WTC11 (cell line): ENCODE data around the gene RFC4. TPM values are rescaled to one million over a fixed set of nuclear protein-coding genes. Genes with fewer than 3 reads are reported as not detected.

Experiments used
- ATAC-seq: fragments of 200-7000 bp; cut with Tn5 transposase; 2 replicates; pipeline ENCODE4 v1.10.0; 2021; ENCODE audit warnings: mild to moderate bottlenecking, moderate library complexity
- CTCF ChIA-PET: fragments of 300-600 bp; sonication (Branson Sonifier 250); formaldehyde crosslinking; loops from one replicate; lab custom pipeline; 2021; ENCODE audit warnings: antibody characterized with exemption; lab: Charles Lee
- POLR2A ChIA-PET: fragments of 350-600 bp; sonication (Branson Sonifier 250); formaldehyde crosslinking; loops from one replicate; lab custom pipeline; 2021; ENCODE audit warnings: antibody characterized with exemption; lab: Charles Lee
- DNase-seq: peaks from one replicate; pipeline ENCODE4 v3.0.0; 2021; ENCODE audit warnings: low spot score
- H3K27ac Mint-ChIP-seq: 2 replicates; pipeline ENCODE4 v1.8.0; 2021; ENCODE audit warnings: mixed read lengths
- H3K27me3 Mint-ChIP-seq: 2 replicates; pipeline ENCODE4 v1.8.0; 2021; ENCODE audit warnings: low read depth, mild to moderate bottlenecking, moderate library complexity, mixed read lengths
- H3K36me3 Mint-ChIP-seq: 2 replicates; pipeline ENCODE4 v1.8.0; 2021; ENCODE audit warnings: mixed read lengths
- H3K4me1 Mint-ChIP-seq: 2 replicates; pipeline ENCODE4 v1.8.0; 2022; ENCODE audit warnings: mixed read lengths
- H3K4me3 Mint-ChIP-seq: 2 replicates; pipeline ENCODE4 v1.8.0; 2021; ENCODE audit warnings: mild to moderate bottlenecking, moderate library complexity, mixed read lengths
- H3K9me3 Mint-ChIP-seq: 2 replicates; pipeline ENCODE4 v1.8.0; 2021; ENCODE audit warnings: mixed read lengths
- NFATC4 ChIP-seq: fragments of 250-450 bp; sonication (Bioruptor Pico); IDR thresholded peaks from 2 replicates; pipeline ENCODE4 v1.9.0; 2021; ENCODE audit warnings: mild to moderate bottlenecking
- NFE2L1 ChIP-seq: sonication (generic); formaldehyde crosslinking; IDR thresholded peaks from 2 replicates; pipeline ENCODE4 v1.8.1; 2023; ENCODE audit warnings: missing genetic modification reagents
- NR1H2 ChIP-seq: sonication (generic); formaldehyde crosslinking; IDR thresholded peaks from 2 replicates; pipeline ENCODE4 v1.9.0; 2021; ENCODE audit warnings: mild to moderate bottlenecking, moderate library complexity, missing genetic modification reagents
- NR2C2 ChIP-seq: sonication (generic); formaldehyde crosslinking; IDR thresholded peaks from 2 replicates; pipeline ENCODE4 v1.8.0; 2022; ENCODE audit warnings: mild to moderate bottlenecking, missing genetic modification reagents
- SMAD3 ChIP-seq: sonication (generic); formaldehyde crosslinking; IDR thresholded peaks from 2 replicates; pipeline ENCODE4 v1.8.0; 2022; ENCODE audit warnings: missing genetic modification reagents, mild to moderate bottlenecking, borderline replicate concordance
- TCF7 ChIP-seq: sonication (generic); formaldehyde crosslinking; IDR thresholded peaks from 2 replicates; pipeline ENCODE4 v1.8.0; 2022; ENCODE audit warnings: mild to moderate bottlenecking, low read depth, missing genetic modification reagents, moderate library complexity
- TP53 ChIP-seq: sonication (generic); formaldehyde crosslinking; IDR thresholded peaks from 2 replicates; pipeline ENCODE4 v1.8.1; 2023; ENCODE audit warnings: mild to moderate bottlenecking, missing genetic modification reagents
- total RNA-seq: library from RNA; stranded (reverse); gene quantifications from 3 replicates; pipeline ENCODE4 v1.2.3, GENCODE V29; 2021
- TF ChIP-seq, protein P1 (sequence below): fragments of 250-450 bp; sonication (Bioruptor Pico); IDR thresholded peaks from 2 replicates; pipeline ENCODE4 v1.9.0; 2021; ENCODE audit warnings: mild to moderate bottlenecking
- TF ChIP-seq, protein P2 (sequence below): sonication (generic); formaldehyde crosslinking; IDR thresholded peaks from 2 replicates; pipeline ENCODE4 v1.8.1; 2022; ENCODE audit warnings: low read depth, mild to moderate bottlenecking, moderate library complexity, missing genetic modification reagents, borderline replicate concordance
- TF ChIP-seq, protein P3 (sequence below): fragments of 250-450 bp; sonication (Bioruptor Pico); IDR thresholded peaks from 2 replicates; pipeline ENCODE4 v1.8.0; 2021; ENCODE audit warnings: mild to moderate bottlenecking
- TF ChIP-seq, protein P4 (sequence below): fragments of 250-450 bp; sonication (Bioruptor Pico); IDR thresholded peaks from 2 replicates; pipeline ENCODE4 v1.9.0; 2021; ENCODE audit warnings: mild to moderate bottlenecking, borderline replicate concordance
- TF ChIP-seq, protein P5 (sequence below): sonication (generic); formaldehyde crosslinking; conservative IDR thresholded peaks from 2 replicates; pipeline ENCODE4 v1.8.1; 2022; ENCODE audit warnings: mild to moderate bottlenecking, missing genetic modification reagents
- TF ChIP-seq, protein P6 (sequence below): sonication (generic); formaldehyde crosslinking; IDR thresholded peaks from 2 replicates; pipeline ENCODE4 v1.8.1; 2023; ENCODE audit warnings: mild to moderate bottlenecking, missing genetic modification reagents, moderate library complexity
- TF ChIP-seq, protein P7 (sequence below): fragments of 250-450 bp; sonication (Bioruptor Pico); IDR thresholded peaks from 2 replicates; pipeline ENCODE4 v1.9.0; 2021; ENCODE audit warnings: moderate library complexity, mild to moderate bottlenecking, inconsistent platforms, borderline replicate concordance
- TF ChIP-seq, protein P8 (sequence below): sonication (generic); formaldehyde crosslinking; IDR thresholded peaks from 2 replicates; pipeline ENCODE4 v1.8.1; 2022; ENCODE audit warnings: missing genetic modification reagents, borderline replicate concordance

Gene RFC4
- total RNA-seq, 1 experiment from 2014 or later: 104 TPM

DNA sequence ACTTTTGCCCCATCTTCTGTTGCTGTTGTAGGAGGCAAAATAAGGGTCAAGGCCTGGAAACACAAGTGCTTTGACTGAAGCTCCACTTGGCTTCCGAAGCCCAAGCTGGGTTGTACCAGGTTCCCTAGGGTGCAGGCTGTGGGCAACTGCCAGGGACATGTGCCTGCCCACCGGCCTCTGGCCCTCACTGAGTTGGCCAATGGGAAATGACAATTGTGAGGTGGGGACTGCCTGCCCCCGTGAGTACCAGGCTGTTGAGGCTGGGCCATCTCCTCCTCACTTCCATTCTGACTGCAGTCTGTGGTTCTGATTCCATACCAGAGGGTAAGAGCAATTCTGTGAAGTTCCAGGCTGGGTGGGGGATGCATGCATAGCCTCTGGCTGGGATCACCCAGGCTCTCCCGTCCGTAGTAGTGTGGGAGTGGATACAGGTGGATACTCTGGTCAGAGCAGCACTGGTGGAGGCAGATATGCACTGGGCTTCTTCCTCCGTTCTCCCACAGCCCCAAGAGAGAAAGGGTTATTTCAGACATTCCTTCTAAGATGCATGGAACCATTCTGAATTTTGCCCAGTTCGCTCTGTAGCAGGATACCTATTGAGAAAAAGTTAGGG lies 36.2 kb upstream of the RFC4 start, which contains the start of gene ADIPOQ:
Gene ADIPOQ (plus strand): TSS at position 285 of the 613 bp plus-strand sequence. CDS start 10,349 bp downstream, outside the sequence.
- ATAC-seq: no peak
- Mint-ChIP-seq H3K36me3 (no peaks in the 10 kb centered on the region), H3K9me3 (no peaks in the 10 kb centered on the region), H3K4me1 (no peaks in the 10 kb centered on the region), H3K4me3 (no peak within 1 kb of the TSS), H3K27me3 (no peaks in the 10 kb centered on the region), H3K27ac (no peak within 1 kb of the TSS)
- CTCF ChIA-PET: interaction anchor here (1.2 kb wide), 1 partner anchor 67 kb away, joined by 4 read pairs; no protein-coding TSS in a partner anchor
- DNase-seq: no peak
- POLR2A ChIA-PET: no interaction called here
- TF ChIP-seq, protein P1, sequence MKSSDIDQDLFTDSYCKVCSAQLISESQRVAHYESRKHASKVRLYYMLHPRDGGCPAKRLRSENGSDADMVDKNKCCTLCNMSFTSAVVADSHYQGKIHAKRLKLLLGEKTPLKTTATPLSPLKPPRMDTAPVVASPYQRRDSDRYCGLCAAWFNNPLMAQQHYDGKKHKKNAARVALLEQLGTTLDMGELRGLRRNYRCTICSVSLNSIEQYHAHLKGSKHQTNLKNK: no peak

DNA sequence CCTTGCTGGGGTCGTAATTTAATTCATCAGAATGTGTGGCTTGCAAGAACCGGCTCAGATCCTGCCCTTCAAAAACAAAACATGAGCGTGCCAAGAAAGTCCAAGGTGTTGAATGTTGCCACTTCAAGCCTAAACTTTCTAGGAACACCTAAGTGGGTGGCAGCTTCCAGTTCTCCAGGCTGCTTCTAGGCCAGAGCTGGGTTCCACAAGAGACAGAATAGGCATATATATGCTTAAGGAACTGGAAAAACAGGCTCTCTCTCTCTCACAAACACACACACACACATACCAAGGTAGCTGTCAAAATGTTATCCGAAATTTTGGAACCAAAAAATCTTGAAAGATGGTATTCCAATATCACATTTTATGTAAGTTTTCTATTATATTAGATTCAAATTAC lies 35.3 kb upstream of the RFC4 start:
- no peak overlapping the region for H3K4me3 Mint-ChIP-seq
- CTCF ChIA-PET: no interaction called here
- no peak for ATAC-seq
- POLR2A ChIA-PET: interaction anchor here (0.7 kb wide), 1 partner anchor 857 kb away, joined by 3 read pairs; no protein-coding TSS in a partner anchor
- no peaks in the 10 kb centered on the region for H3K9me3 Mint-ChIP-seq
- H3K36me3 Mint-ChIP-seq: no peaks in the 10 kb centered on the region
- TF ChIP-seq, protein P2, sequence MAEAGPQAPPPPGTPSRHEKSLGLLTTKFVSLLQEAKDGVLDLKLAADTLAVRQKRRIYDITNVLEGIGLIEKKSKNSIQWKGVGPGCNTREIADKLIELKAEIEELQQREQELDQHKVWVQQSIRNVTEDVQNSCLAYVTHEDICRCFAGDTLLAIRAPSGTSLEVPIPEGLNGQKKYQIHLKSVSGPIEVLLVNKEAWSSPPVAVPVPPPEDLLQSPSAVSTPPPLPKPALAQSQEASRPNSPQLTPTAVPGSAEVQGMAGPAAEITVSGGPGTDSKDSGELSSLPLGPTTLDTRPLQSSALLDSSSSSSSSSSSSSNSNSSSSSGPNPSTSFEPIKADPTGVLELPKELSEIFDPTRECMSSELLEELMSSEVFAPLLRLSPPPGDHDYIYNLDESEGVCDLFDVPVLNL (CRISPR knock-in tag): no peak
- TF ChIP-seq SMAD3 (CRISPR knock-in tag) (no peak), NFATC4 (no peak), NR1H2 (CRISPR knock-in tag) (no peak)
- TF ChIP-seq, protein P3, sequence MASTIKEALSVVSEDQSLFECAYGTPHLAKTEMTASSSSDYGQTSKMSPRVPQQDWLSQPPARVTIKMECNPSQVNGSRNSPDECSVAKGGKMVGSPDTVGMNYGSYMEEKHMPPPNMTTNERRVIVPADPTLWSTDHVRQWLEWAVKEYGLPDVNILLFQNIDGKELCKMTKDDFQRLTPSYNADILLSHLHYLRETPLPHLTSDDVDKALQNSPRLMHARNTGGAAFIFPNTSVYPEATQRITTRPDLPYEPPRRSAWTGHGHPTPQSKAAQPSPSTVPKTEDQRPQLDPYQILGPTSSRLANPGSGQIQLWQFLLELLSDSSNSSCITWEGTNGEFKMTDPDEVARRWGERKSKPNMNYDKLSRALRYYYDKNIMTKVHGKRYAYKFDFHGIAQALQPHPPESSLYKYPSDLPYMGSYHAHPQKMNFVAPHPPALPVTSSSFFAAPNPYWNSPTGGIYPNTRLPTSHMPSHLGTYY (CRISPR knock-in tag): no peak
- TF ChIP-seq, protein P4, sequence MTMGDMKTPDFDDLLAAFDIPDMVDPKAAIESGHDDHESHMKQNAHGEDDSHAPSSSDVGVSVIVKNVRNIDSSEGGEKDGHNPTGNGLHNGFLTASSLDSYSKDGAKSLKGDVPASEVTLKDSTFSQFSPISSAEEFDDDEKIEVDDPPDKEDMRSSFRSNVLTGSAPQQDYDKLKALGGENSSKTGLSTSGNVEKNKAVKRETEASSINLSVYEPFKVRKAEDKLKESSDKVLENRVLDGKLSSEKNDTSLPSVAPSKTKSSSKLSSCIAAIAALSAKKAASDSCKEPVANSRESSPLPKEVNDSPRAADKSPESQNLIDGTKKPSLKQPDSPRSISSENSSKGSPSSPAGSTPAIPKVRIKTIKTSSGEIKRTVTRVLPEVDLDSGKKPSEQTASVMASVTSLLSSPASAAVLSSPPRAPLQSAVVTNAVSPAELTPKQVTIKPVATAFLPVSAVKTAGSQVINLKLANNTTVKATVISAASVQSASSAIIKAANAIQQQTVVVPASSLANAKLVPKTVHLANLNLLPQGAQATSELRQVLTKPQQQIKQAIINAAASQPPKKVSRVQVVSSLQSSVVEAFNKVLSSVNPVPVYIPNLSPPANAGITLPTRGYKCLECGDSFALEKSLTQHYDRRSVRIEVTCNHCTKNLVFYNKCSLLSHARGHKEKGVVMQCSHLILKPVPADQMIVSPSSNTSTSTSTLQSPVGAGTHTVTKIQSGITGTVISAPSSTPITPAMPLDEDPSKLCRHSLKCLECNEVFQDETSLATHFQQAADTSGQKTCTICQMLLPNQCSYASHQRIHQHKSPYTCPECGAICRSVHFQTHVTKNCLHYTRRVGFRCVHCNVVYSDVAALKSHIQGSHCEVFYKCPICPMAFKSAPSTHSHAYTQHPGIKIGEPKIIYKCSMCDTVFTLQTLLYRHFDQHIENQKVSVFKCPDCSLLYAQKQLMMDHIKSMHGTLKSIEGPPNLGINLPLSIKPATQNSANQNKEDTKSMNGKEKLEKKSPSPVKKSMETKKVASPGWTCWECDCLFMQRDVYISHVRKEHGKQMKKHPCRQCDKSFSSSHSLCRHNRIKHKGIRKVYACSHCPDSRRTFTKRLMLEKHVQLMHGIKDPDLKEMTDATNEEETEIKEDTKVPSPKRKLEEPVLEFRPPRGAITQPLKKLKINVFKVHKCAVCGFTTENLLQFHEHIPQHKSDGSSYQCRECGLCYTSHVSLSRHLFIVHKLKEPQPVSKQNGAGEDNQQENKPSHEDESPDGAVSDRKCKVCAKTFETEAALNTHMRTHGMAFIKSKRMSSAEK (CRISPR knock-in tag): no peak
- TF ChIP-seq, protein P5, sequence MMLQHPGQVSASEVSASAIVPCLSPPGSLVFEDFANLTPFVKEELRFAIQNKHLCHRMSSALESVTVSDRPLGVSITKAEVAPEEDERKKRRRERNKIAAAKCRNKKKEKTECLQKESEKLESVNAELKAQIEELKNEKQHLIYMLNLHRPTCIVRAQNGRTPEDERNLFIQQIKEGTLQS (CRISPR knock-in tag): no peak
- TF ChIP-seq, protein P1: no peak
- TF ChIP-seq, all 79 proteins: peak for 0
- Mint-ChIP-seq H3K4me1 (no peaks in the 10 kb centered on the region), H3K27me3 (no peaks in the 10 kb centered on the region), H3K27ac (no peak overlapping the region)
- DNase-seq: no peak

DNA sequence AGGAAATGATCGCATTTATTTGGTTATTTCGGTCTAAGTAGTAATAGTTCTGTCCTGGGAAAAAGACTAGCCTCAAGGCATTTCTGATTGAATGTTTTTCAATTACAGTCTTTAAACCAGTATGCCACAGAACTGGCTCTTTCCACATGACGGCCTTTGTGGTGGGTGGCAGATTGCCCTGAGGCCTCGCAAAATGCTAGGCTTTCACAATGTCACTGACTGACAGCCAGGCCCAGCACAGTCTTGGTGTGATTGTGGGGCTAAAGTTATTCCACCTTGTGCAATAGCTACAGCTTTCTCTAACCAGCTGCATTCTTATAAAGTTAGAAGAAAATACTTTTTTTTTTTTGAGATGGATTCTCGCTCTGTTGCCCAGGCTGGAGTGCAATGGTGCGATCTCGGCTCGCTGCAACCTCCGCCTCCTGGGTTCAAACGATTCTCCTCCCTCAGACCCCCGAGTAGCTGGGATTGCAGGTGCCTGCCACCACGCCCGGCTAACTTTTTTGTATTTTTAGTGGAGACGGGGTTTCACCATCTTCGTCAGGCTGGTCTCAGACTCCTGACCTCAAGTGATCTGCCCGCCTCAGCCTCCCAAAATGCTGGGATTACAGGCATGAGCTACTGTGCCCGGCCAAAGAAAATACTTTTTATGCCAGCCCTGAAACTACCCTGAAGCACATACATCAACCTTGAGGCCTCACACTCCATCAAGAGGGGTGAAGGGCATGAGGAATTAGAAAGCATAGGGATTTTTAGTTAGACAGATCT lies 33.8 kb upstream of the RFC4 start:
- ChIA-PET CTCF (interaction anchor here (1.4 kb wide), 1 partner anchor 9 kb away, joined by 3 read pairs; no protein-coding TSS in a partner anchor), POLR2A (no interaction called here)
- H3K27me3 Mint-ChIP-seq: no peaks in the 10 kb centered on the region
- H3K27ac Mint-ChIP-seq: no peak overlapping the region
- no peaks in the 10 kb centered on the region for H3K4me1 Mint-ChIP-seq
- DNase-seq: no peak
- ATAC-seq: no peak
- 0 out of 2 replicates have a peak, but pooled peaks cover 3% of the 10 kb centered on the region for H3K9me3 Mint-ChIP-seq
- H3K36me3 Mint-ChIP-seq: no peaks in the 10 kb centered on the region
- no peak overlapping the region for H3K4me3 Mint-ChIP-seq
- TF ChIP-seq NFE2L1 (CRISPR knock-in tag): no peak
- TF ChIP-seq, protein P6, sequence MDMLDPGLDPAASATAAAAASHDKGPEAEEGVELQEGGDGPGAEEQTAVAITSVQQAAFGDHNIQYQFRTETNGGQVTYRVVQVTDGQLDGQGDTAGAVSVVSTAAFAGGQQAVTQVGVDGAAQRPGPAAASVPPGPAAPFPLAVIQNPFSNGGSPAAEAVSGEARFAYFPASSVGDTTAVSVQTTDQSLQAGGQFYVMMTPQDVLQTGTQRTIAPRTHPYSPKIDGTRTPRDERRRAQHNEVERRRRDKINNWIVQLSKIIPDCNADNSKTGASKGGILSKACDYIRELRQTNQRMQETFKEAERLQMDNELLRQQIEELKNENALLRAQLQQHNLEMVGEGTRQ: no peak
- TF ChIP-seq TP53 (CRISPR knock-in tag): no peak
- TF ChIP-seq, protein P7, sequence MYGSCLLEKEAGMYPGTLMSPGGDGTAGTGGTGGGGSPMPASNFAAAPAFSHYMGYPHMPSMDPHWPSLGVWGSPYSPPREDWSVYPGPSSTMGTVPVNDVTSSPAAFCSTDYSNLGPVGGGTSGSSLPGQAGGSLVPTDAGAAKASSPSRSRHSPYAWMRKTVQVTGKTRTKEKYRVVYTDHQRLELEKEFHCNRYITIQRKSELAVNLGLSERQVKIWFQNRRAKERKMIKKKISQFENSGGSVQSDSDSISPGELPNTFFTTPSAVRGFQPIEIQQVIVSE (CRISPR knock-in tag): no peak
- TF ChIP-seq, protein P8, sequence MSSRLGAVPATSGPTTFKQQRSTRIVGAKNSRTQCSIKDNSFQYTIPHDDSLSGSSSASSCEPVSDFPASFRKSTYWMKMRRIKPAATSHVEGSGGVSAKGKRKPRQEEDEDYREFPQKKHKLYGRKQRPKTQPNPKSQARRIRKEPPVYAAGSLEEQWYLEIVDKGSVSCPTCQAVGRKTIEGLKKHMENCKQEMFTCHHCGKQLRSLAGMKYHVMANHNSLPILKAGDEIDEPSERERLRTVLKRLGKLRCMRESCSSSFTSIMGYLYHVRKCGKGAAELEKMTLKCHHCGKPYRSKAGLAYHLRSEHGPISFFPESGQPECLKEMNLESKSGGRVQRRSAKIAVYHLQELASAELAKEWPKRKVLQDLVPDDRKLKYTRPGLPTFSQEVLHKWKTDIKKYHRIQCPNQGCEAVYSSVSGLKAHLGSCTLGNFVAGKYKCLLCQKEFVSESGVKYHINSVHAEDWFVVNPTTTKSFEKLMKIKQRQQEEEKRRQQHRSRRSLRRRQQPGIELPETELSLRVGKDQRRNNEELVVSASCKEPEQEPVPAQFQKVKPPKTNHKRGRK (CRISPR knock-in tag): no peak
- no peak for TF ChIP-seq TCF7
- TF ChIP-seq NR2C2 (CRISPR knock-in tag): no peak
